GM12872 (cell line): Measurements from ENCODE around the gene TRAF2.

Source experiments
- TF ChIP-seq, protein P1 (sequence below): IDR thresholded peaks from 3 replicates; pipeline ENCODE4 v1.5.1; 2011; ENCODE audit warnings: low read depth, mild to moderate bottlenecking, low read length, moderate library complexity; ENCODE audit not compliant: insufficient read depth

The TRAF2 gene, protein sequence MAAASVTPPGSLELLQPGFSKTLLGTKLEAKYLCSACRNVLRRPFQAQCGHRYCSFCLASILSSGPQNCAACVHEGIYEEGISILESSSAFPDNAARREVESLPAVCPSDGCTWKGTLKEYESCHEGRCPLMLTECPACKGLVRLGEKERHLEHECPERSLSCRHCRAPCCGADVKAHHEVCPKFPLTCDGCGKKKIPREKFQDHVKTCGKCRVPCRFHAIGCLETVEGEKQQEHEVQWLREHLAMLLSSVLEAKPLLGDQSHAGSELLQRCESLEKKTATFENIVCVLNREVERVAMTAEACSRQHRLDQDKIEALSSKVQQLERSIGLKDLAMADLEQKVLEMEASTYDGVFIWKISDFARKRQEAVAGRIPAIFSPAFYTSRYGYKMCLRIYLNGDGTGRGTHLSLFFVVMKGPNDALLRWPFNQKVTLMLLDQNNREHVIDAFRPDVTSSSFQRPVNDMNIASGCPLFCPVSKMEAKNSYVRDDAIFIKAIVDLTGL

DNA sequence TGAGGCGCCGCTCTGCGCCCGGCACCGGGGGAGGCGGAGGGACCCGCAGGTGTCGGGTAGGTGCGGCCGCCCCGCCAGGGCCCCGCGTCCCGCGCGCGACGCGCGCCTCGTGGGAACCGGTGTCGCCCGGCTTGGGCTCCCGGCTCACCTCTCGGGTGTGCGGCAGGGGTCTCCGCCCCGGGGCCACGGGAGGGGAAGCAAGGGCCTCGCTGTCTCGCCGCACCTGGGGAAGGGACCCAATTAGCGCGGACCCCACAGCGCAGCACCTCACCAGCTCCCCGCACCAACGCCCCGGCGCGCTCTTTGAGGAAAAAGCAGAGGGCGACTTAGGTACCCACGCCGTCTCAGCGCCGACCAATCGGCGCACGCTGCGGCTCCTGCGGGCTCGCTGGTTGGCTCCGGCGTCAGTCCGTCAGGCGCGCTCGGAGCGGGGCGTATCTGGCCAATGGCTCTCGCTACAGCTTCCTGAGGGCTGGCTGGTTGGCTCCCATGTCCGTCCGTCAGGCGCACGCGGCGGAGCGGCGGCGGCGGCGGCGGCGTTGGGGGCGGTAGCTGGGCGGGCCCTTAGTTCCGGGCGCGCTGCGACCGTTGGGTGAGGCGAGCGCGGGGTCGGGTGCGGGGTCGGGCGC, at the start of gene TRAF2:
TSS of gene TRAF2 (plus strand) at position 567 of the 629 bp plus-strand sequence. CDS start 12,225 bp downstream, outside the sequence.
- TF ChIP-seq, protein P1, sequence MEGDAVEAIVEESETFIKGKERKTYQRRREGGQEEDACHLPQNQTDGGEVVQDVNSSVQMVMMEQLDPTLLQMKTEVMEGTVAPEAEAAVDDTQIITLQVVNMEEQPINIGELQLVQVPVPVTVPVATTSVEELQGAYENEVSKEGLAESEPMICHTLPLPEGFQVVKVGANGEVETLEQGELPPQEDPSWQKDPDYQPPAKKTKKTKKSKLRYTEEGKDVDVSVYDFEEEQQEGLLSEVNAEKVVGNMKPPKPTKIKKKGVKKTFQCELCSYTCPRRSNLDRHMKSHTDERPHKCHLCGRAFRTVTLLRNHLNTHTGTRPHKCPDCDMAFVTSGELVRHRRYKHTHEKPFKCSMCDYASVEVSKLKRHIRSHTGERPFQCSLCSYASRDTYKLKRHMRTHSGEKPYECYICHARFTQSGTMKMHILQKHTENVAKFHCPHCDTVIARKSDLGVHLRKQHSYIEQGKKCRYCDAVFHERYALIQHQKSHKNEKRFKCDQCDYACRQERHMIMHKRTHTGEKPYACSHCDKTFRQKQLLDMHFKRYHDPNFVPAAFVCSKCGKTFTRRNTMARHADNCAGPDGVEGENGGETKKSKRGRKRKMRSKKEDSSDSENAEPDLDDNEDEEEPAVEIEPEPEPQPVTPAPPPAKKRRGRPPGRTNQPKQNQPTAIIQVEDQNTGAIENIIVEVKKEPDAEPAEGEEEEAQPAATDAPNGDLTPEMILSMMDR = no peak

DNA sequence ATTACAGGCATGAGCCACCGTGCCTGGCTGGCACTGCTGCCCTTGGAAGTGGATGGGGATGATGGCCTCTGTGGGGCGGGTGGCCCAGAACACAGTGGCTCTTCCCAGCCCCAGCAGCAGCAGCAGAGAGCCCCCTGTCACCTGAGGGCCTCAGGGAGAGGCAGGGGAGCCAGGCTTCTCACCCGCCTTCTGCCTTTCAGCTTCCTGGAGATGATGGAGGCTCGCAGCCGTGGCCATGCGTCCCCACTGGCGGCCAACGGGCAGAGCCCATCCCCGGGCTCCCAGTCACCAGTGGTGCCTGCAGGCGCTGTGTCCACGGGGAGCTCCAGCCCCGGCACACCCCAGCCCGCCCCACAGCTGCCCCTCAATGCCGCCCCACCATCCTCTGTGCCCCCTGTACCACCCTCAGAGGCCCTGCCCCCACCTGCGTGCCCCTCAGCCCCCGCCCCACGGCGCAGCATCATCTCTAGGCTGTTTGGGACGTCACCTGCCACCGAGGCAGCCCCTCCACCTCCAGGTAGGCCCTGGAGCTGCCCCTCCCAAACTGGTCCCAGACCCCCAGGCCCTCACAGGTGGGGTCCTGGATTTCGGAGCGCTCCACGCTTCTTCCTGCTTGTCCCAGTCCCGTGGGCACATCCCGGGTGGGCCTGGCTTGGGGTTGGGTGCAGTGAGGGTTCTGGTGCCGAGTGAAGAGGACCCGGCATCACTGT, 49.0 kb upstream of the TRAF2 start:
- TF ChIP-seq, protein P1 = no peak

DNA sequence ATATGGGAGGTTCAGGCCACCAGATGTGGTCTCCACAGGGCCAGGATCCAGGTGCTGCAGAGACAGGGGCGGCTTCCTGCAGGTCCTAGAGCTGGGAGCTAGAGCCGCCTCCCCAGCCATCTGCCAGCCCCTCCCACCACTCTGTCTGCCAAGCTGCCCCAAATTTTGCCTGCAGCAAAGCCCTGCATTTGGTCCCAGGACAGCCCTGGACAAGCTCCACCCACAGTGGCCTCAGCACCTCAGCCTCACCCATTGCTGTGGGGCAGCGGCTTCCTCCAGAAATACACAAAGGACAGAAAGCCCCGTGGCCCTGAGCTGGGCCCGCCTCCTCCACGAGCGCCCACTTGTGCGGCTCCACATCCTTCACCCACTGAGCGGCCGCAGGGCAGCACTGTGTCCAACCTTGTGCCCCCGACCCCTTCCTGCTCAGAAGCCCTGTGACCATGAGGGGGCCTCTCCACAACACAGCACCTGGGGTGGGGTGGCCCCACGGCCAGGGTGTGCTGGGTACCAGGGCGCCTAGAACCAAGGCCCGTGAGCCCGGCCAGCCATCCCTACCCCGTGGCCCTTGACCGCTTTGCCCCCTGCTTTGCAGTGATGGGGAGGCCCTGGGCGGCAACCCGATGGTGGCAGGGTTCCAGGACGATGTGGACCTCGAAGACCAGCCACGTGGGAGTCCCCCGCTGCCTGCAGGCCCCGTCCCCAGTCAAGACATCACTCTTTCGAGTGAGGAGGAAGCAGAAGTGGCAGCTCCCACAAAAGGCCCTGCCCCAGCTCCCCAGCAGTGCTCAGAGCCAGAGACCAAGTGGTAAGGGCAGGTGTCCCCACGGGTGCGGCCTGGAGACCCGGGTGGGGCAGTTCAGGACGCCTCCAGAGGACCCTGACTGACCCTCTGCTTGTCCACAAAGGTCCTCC, 47.7 kb upstream of the TRAF2 start:
- TF ChIP-seq, protein P1 = no peak

DNA sequence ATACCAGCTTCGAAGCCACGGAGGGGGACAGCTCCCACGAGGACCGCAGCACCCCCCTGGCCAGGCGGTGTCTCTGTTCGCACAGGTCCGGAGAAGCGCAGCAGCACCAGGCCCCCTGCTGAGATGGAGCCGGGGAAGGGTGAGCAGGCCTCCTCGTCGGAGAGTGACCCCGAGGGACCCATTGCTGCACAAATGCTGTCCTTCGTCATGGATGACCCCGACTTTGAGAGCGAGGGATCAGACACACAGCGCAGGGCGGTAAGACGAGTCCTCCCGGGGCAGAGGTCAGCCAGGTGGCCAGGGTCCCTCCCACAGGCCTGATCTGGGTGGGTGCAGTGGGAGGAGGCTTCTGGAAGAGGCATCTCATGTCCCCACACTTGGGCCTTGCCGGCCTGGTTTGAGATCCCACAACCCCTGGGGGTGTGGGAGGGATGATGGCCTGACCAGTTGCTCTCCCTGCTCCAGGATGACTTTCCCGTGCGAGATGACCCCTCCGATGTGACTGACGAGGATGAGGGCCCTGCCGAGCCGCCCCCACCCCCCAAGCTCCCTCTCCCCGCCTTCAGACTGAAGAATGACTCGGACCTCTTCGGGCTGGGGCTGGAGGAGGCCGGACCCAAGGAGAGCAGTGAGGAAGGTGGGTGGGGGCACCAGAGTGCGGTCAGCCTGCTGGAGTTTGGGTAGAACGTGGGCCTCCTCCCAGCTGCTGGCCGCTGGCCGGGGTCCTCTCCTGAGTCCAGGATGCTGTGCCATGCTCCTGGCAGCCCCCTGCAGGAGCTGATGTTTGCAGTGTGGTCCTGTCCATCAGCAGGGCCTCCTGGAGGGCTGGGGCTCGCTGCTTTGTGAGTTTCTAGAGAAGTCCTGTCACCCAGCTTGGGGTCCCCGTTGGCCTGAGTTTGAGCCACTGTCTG, 46.8 kb upstream of the TRAF2 start:
- TF ChIP-seq, protein P1 = no peak

DNA sequence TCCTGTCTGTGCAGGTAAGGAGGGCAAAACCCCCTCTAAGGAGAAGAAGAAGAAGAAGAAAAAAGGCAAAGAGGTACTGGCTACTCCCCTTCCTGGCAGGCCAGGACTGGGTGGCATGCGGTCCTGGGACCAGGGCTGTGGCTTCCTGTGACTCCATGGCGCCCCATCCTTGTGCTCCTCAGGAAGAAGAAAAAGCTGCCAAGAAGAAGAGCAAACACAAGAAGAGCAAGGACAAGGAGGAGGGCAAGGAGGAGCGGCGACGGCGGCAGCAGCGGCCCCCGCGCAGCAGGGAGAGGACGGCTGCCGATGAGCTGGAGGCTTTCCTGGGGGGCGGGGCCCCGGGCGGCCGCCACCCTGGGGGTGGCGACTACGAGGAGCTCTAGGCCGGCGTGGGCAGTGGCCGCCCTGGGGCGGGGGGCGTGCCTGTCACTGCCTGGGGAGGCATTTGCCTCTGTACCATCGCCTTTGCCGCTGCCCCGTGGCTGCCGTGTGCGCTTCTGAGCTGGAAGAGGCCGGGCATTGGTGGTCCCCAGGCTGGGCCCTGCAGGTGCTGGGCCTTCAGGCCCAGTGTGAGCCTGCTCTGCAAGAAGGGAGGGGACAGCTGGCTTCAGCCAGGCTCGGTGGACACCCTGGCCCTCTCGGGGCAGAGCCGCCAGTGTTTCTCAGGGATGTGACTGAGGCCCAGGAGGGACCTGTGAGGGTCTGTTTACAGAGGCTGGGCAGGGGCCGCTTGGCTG, 46.0 kb upstream of the TRAF2 start:
- TF ChIP-seq, protein P1 = no peak
